ENCODE results near the gene DNM1.

- TF ChIP-seq CTCF (IDR thresholded peaks at IDR 0.05) (no peak), POLR2A (IDR thresholded peaks at IDR 0.05) (no peak)
These were observed 28.0 kb upstream of the DNM1 start for GRCh38 chr9:128175102-128175563.

Measured in testis (tissue), 2 donors.